SJSA1 (cell line): ENCODE data around the gene TBC1D22A. TPM values are rescaled to one million over a fixed set of nuclear protein-coding genes. Genes with fewer than 3 reads are reported as not detected.

Experiments used
- DNase-seq, 2 experiments: peaks; one replicate each; pipeline ENCODE4 v3.0.0-alpha.2; 2015 to 2020; ENCODE audit warnings: low spot score in 2 of 2, low read depth in 1 of 2
- H3K27ac ChIP-seq: fragments of 250-450 bp; sonication (Bioruptor Pico); 2 replicates; pipeline ENCODE4 v1.5.1; 2020; ENCODE audit warnings: mild to moderate bottlenecking, moderate library complexity
- H3K27me3 ChIP-seq: fragments of 250-450 bp; sonication (Bioruptor Pico); replicated peaks from 2 replicates; pipeline ENCODE4 v1.5.1; 2020; ENCODE audit warnings: mild to moderate bottlenecking, moderate library complexity
- H3K36me3 ChIP-seq: fragments of 250-450 bp; sonication (Bioruptor Pico); 2 replicates; pipeline ENCODE4 v1.5.1; 2020; ENCODE audit warnings: mild to moderate bottlenecking
- H3K4me1 ChIP-seq: fragments of 250-450 bp; sonication (Bioruptor Pico); replicated peaks from 2 replicates; pipeline ENCODE4 v1.6.1; 2021; ENCODE audit warnings: mild to moderate bottlenecking
- H3K4me3 ChIP-seq: fragments of 250-450 bp; sonication (Bioruptor Pico); 2 replicates; pipeline ENCODE4 v1.5.1; 2020; ENCODE audit warnings: mild to moderate bottlenecking
- H3K9me3 ChIP-seq: fragments of 250-450 bp; sonication (Bioruptor Pico); replicated peaks from 2 replicates; pipeline ENCODE4 v1.5.1; 2020; ENCODE audit warnings: mild to moderate bottlenecking
- total RNA-seq: library from RNA; depleted of rRNA; stranded (reverse); fragments of >200 nt; shearing (Covaris generic); gene quantifications from 2 replicates; pipeline ENCODE4 v1.2.3, GENCODE V29; 2014

Gene TBC1D22A
- total RNA-seq, 1 experiment from 2014 or later = 10.5 TPM

DNA sequence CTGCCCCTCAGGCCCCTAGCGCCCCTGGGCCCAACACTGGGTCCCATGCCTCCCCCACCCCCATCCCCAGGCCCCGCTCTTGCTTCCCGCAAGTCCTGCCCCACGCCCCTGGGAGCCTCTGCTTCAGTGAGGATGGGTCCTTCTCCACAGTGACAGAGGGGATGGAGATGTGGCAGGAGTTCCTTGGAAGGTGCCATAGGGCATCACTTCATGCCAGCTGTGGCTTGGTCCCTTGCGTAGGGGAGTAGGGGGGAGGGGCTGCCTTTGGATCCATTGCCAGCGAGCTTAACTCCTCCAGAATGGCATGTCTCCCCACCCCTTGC, 9.5 kb upstream of the TBC1D22A start:
- Histone ChIP-seq H3K27ac (peak overlapping the region; percentile 92), H3K4me1 (peaks cover 25% of the 10 kb centered on the region)

GRCh38 chr22:46753360-46753759, 9.1 kb upstream of the TBC1D22A start:
- Histone ChIP-seq H3K9me3 (peaks cover 6% of the 10 kb centered on the region; the same call in 1 of the 2 replicates), H3K36me3 (no peaks in the 10 kb centered on the region), H3K27me3 (no peaks in the 10 kb centered on the region), H3K27ac (peak overlapping the region; percentile 92), H3K4me3 (no peak overlapping the region), H3K4me1 (peaks cover 25% of the 10 kb centered on the region)
- DNase-seq = no peak

More for the DNA sequence above, 9.5 kb upstream of the TBC1D22A start:
- peaks cover 6% of the 10 kb centered on the region; the same call in 1 of the 2 replicates for H3K9me3 ChIP-seq
- no peaks in the 10 kb centered on the region for H3K36me3 ChIP-seq
- H3K27me3 ChIP-seq = no peaks in the 10 kb centered on the region
- no peak overlapping the region for H3K4me3 ChIP-seq
- DNase-seq = peak in 1 of 2 experiments; percentile 37

GRCh38 chr22:46753761-46754109, 8.7 kb upstream of the TBC1D22A start:
- peaks cover 6% of the 10 kb centered on the region; the same call in 1 of the 2 replicates for H3K9me3 ChIP-seq
- H3K27me3 ChIP-seq = no peaks in the 10 kb centered on the region
- H3K4me1 ChIP-seq = peaks cover 25% of the 10 kb centered on the region
- no peaks in the 10 kb centered on the region for H3K36me3 ChIP-seq
- DNase-seq = no peak
- no peak overlapping the region for H3K4me3 ChIP-seq
- H3K27ac ChIP-seq = peak overlapping the region; percentile 92

DNA sequence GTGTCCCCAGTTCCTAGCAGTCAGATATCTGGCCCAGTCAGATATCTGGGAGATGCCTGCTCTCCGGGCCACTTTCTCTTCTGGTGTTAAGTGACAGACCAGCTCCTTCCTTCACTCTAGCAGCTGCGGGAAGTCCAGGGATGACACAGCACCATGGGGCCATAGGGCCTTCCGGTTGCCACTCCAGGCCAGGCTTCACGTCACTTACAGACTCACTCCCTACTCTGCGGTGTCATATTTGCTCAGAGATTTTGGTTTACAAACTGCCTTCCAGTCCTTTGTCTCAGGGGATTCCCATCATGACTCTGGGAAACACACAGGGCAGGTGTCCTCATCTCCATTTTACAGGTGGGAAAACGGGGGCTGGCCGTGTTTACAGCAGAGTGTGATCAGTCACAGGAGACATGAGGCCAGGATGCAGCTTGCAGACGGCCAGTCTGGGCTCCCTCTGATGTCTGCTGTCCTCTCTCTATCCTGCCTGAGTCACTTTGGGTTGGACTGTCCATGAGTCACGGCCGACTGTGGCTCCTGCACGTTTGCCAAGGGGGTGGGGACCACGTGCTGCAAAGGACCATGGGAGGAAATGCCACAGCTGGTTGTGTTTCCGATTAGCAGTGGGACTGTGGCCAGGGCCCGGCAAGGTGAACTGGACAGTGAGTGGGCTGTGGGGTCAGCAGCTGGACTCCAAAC, 8.2 kb upstream of the TBC1D22A start:
- no peaks in the 10 kb centered on the region for H3K27me3 ChIP-seq
- H3K27ac ChIP-seq = peak overlapping the region; percentile 92
- H3K4me3 ChIP-seq = no peak overlapping the region
- peaks cover 28% of the 10 kb centered on the region for H3K4me1 ChIP-seq
- peak; percentile 98 for DNase-seq
- no peaks in the 10 kb centered on the region for H3K36me3 ChIP-seq
- peaks cover 6% of the 10 kb centered on the region; the same call in 1 of the 2 replicates for H3K9me3 ChIP-seq

DNA sequence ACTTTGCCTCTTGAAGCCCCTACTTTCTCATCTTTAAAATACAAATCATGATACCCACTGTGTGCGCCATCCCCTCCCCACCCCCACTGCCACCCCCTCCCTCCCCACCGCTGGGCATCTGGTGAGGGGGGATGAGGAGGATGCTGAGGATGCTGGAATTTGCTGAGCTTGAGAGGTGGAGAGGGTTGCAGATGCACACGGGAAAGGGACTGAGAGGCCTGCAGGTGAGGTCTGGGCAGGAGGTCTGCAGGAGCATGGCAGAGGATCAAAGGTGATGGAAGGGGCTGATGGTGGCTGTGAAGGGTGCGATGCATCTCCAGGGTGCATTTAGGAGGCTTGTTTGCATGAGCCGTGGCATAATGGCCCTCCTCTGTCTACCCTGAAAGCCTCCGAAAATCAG, 7.6 kb upstream of the TBC1D22A start:
- Histone ChIP-seq H3K4me3 (no peak overlapping the region), H3K4me1 (peaks cover 22% of the 10 kb centered on the region)

DNA sequence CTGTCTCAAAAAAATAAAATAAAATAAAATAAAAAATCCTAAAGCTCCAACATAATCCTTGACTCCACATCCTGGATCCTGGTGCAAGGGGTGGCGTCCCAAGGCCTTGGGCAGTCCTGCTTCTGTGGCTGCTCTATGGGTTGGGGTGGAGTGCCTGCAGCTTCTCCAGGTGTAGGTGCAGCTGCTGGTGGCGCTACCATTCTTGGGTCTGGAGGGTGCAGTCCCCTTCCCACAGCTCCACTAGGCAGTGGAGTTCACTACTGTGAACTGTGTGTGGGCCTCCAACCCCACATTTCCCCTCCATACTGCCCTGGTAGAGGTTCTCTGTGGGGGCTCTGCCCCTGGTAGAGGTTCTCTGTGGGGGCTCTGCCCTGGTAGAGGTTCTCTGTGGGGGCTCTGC, 6.9 kb upstream of the TBC1D22A start:
- H3K36me3 ChIP-seq = no peaks in the 10 kb centered on the region
- H3K4me1 ChIP-seq = peaks cover 21% of the 10 kb centered on the region
- H3K27ac ChIP-seq = no peak overlapping the region
- no peak for DNase-seq
- H3K9me3 ChIP-seq = peaks cover 6% of the 10 kb centered on the region; the same call in 1 of the 2 replicates
- no peak overlapping the region for H3K4me3 ChIP-seq
- no peaks in the 10 kb centered on the region for H3K27me3 ChIP-seq

More for the DNA sequence above, 7.6 kb upstream of the TBC1D22A start:
- Histone ChIP-seq H3K9me3 (peaks cover 6% of the 10 kb centered on the region; the same call in 1 of the 2 replicates), H3K27me3 (no peaks in the 10 kb centered on the region), H3K36me3 (no peaks in the 10 kb centered on the region), H3K27ac (no peak overlapping the region)
- DNase-seq = no peak

- Histone ChIP-seq H3K27ac (no peak overlapping the region), H3K36me3 (no peaks in the 10 kb centered on the region), H3K4me3 (no peak overlapping the region), H3K27me3 (no peaks in the 10 kb centered on the region), H3K9me3 (peaks cover 6% of the 10 kb centered on the region; the same call in 1 of the 2 replicates), H3K4me1 (peaks cover 21% of the 10 kb centered on the region)
- DNase-seq = no peak
These were observed 6.4 kb upstream of the TBC1D22A start for GRCh38 chr22:46756097-46756496.

DNA sequence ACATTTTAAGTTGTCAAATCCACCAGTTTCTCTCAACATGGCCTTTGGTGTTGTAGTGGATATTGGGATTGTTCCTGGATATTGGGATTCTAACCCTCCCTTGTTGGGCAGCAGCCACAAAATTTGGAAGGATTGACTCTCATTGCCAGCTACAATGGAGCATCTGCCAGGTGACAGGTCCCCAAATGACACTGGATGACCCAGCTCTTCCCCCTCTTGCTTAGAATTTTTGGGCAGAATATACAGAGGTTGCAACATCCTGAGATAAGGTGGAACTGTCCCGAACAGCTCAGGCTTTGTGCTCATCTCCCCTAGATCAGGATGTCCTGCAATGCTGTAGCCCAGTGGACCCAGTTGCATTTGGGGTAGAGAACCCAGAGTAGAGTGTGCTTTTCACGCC, 5.3 kb upstream of the TBC1D22A start:
- peaks cover 24% of the 10 kb centered on the region for H3K4me1 ChIP-seq
- H3K36me3 ChIP-seq = peaks cover 2% of the 10 kb centered on the region; the same call in 1 of the 2 replicates
- H3K27me3 ChIP-seq = no peaks in the 10 kb centered on the region

GRCh38 chr22:46758121-46758520, 4.3 kb upstream of the TBC1D22A start:
- Histone ChIP-seq H3K27ac (no peak overlapping the region), H3K36me3 (peaks cover 8% of the 10 kb centered on the region), H3K4me1 (peaks cover 22% of the 10 kb centered on the region), H3K27me3 (no peaks in the 10 kb centered on the region), H3K9me3 (peaks cover 6% of the 10 kb centered on the region; the same call in 1 of the 2 replicates), H3K4me3 (no peak overlapping the region)
- DNase-seq = no peak

More for the DNA sequence above, 5.3 kb upstream of the TBC1D22A start:
- Histone ChIP-seq H3K27ac (no peak overlapping the region), H3K4me3 (no peak overlapping the region), H3K9me3 (peaks cover 6% of the 10 kb centered on the region; the same call in 1 of the 2 replicates)
- DNase-seq = no peak

DNA sequence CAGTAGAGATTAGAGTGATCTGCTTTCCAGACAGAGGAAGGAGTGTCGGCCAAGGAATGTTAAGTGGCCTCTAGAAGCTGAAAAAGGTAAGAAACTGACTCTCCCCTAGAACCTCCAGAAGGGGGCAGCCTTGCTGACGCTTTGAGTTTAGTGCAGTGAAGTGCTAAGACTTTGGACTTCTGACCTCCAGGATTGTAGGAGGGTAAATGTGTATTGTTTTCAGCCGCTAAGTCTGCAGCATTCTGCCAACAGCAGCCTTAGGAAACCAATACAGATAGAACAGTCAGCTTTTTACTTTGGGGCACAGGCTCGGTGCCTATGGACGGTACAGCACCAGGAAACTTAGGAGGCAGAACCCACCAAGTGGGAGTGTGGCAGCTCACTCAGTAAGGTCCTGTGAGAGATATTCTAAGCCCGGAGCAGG, 3.6 kb upstream of the TBC1D22A start:
- peak in 1 of 2 experiments; percentile 31 for DNase-seq
- Histone ChIP-seq H3K27me3 (no peaks in the 10 kb centered on the region), H3K36me3 (peaks cover 8% of the 10 kb centered on the region), H3K4me3 (no peak overlapping the region), H3K27ac (no peak overlapping the region), H3K9me3 (peaks cover 6% of the 10 kb centered on the region; the same call in 1 of the 2 replicates), H3K4me1 (peaks cover 20% of the 10 kb centered on the region)

DNA sequence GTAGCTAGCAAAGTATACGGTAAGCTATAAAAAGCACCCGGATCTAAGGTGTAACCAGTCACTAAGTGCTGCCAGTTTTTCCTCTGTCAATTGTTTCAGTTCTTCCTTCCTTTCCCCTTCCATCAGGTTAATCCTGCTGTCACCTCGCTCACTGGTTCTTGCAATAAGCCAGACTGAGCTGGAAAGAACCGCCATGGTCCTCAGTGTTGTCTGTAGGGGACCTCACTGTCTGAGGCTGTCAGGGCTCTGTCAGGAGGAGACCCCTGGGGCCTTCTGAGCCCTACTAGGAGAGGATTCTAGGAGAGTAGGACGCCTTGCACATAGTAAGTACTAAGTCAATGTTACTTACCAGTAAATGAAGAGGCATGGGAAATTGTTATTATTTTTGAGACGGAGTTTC, 1.4 kb upstream of the TBC1D22A start:
- Histone ChIP-seq H3K27me3 (no peaks in the 10 kb centered on the region), H3K27ac (no peak overlapping the region), H3K9me3 (peaks cover 5% of the 10 kb centered on the region; the same call in 1 of the 2 replicates), H3K36me3 (peaks cover 11% of the 10 kb centered on the region), H3K4me1 (peaks cover 12% of the 10 kb centered on the region; the same call in 1 of the 2 replicates), H3K4me3 (no peak overlapping the region)
- no peak for DNase-seq

DNA sequence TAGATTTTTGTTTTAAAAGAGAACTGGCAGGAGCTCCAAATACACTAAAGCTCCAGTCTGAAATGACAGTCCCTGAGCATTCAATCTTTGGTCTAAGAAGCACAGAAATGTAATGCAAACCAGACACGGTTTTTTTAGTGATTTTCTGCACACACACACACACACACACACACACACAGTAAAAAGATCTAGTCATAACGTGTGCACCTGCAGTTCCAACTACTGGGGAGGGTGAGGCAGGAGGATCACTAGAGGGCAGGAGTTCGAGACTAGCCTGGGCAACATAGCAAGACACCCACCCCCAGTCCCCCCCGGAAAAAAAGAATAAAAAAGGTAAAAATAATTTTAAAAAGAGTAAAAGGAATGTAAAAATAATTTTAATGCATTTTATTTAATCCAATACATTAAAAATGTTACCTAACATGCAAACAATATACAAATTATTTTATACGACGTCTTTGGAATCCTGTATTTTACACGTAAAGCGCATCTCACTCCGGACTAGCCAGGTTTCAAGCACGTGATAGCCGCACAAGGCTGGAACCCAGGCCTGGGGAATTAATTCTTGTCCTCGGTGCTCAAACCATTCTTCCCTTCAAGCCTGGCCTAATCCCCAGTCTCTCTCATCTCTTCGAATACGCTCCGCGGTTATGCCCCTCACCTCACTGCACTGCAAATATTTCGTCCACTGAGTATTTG, 762 bp upstream of the TBC1D22A start:
- Histone ChIP-seq H3K27me3 (no peaks in the 10 kb centered on the region), H3K4me3 (peak overlapping the region; percentile 74), H3K36me3 (peaks cover 11% of the 10 kb centered on the region), H3K4me1 (peaks cover 12% of the 10 kb centered on the region; the same call in 1 of the 2 replicates), H3K9me3 (no peaks in the 10 kb centered on the region), H3K27ac (peak overlapping the region; percentile 76)
- DNase-seq = no peak

GRCh38 chr22:46763051-46763705, 728 bp downstream of the TBC1D22A start:
- Histone ChIP-seq H3K36me3 (peaks cover 17% of the 10 kb centered on the region), H3K9me3 (no peaks in the 10 kb centered on the region), H3K27ac (peak overlapping the region; percentile 76), H3K4me3 (peak overlapping the region; percentile 74), H3K4me1 (peaks cover 12% of the 10 kb centered on the region; the same call in 1 of the 2 replicates), H3K27me3 (no peaks in the 10 kb centered on the region)
- DNase-seq = peak in 1 of 2 experiments; percentile 24
